ENCODE results near the gene IYD. TPM values are rescaled to one million over a fixed set of nuclear protein-coding genes. Genes with fewer than 3 reads are reported as not detected.
"Not testable (repeated sequence)": the region's sequence is repeated elsewhere in the genome, so short reads cannot be mapped to it uniquely, and the experiment has no call there.

The IYD gene
- total and polyA plus RNA-seq, 9 donors: not detected

DNA sequence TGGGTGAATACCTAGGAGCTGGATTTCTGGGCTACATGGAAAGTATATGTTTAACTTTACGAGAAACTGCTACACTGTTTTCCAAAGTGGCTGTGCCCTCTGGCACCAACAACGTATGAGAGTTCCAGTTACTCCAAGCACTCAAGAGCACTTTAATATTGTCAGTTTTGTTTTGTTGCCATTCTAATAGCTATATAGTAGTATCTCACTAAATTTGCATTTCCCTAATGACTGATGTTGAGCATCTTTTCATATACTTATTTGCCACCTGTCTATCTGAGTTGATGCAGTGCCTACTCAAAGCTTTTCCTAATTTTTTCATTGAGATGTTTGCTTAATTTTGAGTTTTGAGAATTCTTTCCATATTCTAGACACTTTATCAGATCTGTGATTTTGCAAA is 76.7 kb downstream of the IYD start:
- Histone ChIP-seq H3K4me3 (no peak overlapping the region), H3K4me1 (ENCODE audit: insufficient read depth) (no peaks in the 10 kb centered on the region), H3K27ac (no peak overlapping the region), H3K27me3 (no peaks in the 10 kb centered on the region), H3K9me3 (no peaks in the 10 kb centered on the region), H3K36me3 (no peaks in the 10 kb centered on the region)
- WGBS, 3 donors: 91 to 96% (median 95%) methylated on average over 2 of the region's 2 CpGs
- no peak for DNase-seq
- intact Hi-C loops (cut with DNase I): no loop called here
- no peak for TF ChIP-seq EP300 (IDR thresholded peaks at IDR 0.05)
- TF ChIP-seq POLR2A (IDR thresholded peaks at IDR 0.05): no peak
- TF ChIP-seq, protein P1, sequence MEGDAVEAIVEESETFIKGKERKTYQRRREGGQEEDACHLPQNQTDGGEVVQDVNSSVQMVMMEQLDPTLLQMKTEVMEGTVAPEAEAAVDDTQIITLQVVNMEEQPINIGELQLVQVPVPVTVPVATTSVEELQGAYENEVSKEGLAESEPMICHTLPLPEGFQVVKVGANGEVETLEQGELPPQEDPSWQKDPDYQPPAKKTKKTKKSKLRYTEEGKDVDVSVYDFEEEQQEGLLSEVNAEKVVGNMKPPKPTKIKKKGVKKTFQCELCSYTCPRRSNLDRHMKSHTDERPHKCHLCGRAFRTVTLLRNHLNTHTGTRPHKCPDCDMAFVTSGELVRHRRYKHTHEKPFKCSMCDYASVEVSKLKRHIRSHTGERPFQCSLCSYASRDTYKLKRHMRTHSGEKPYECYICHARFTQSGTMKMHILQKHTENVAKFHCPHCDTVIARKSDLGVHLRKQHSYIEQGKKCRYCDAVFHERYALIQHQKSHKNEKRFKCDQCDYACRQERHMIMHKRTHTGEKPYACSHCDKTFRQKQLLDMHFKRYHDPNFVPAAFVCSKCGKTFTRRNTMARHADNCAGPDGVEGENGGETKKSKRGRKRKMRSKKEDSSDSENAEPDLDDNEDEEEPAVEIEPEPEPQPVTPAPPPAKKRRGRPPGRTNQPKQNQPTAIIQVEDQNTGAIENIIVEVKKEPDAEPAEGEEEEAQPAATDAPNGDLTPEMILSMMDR (IDR thresholded peaks at IDR 0.05): no peak

DNA sequence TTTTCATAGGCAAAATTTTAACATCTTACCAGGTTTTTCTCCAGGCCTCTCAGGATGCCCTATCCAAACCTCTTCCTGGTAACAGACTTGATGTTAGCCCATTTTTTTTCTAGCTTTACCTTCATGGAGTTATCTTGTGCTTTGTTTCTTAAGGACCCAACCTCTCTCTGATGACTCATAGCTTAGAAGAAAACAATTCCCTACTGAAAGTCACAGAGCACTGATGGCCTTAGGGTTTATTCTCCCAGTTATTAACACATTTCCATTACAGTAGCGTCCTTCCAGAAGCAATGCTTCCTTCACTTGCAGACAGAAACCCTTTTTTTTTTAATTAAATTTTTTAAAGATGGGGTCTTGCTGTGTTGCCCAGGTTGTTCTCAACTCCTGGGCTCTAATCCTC is 79.4 kb downstream of the IYD start:
- DNase-seq: no peak

DNA sequence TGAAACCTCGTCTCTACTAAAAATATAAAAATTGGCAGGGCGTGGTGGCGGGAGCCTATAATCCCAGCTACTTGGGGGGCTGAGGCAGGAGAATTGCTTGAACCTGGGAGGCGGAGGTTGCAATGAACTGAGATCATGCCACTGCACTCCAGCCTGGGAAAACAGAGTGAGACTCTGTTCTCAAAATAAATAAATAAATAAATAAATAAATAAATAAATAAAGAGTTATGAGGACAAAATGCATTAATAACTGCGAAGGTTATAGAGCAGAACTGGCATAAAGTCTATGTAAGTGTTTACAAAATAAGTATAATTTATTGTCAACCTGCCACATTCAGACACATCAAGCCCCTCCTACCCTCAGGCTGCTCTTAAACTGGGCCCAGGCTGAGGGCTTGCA is 80.2 kb downstream of the IYD start:
- H3K27ac ChIP-seq; H3K36me3 ChIP-seq; H3K4me3 ChIP-seq; H3K4me1 ChIP-seq (ENCODE audit: insufficient read depth); H3K27me3 ChIP-seq; H3K9me3 ChIP-seq; DNase-seq; intact Hi-C loops (cut with DNase I): not testable (repeated sequence)
- WGBS, 3 donors: 81 to 96% (median 95%) methylated on average over 5 of the region's 5 CpGs

More for the DNA sequence above, 79.4 kb downstream of the IYD start:
- 79 to 91% (median 86%) methylated on average over 1 of the region's 1 CpG for WGBS, 3 donors
- H3K36me3 ChIP-seq: no peaks in the 10 kb centered on the region
- TF ChIP-seq POLR2A (IDR thresholded peaks at IDR 0.05) (no peak), EP300 (IDR thresholded peaks at IDR 0.05) (no peak)
- TF ChIP-seq, protein P1 (IDR thresholded peaks at IDR 0.05): no peak
- no peaks in the 10 kb centered on the region for H3K4me1 ChIP-seq (ENCODE audit: insufficient read depth)
- no peaks in the 10 kb centered on the region for H3K27me3 ChIP-seq
- no peak overlapping the region for H3K27ac ChIP-seq
- H3K9me3 ChIP-seq: no peaks in the 10 kb centered on the region
- H3K4me3 ChIP-seq: no peak overlapping the region
- intact Hi-C loops (cut with DNase I): no loop called here

DNA sequence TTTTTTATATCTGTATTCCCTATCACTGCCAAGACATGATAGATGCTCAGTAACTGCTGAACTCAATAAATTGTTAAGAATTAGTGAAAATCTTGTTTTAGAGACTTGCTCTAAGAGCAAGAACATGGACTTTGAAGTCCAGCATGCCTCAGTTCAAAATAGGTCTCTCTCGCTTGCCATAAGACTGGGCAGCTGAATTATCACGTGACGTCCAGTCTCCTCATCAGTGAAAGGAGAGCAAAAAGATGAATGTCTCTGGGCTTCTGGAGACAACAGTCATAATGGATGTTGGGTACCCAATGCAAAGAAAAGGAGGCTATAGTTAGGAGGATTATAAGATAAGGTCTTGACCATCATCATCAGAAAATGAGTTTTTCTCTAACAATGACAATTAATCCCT is 82.1 kb downstream of the IYD start:
- no peaks in the 10 kb centered on the region for H3K27me3 ChIP-seq
- H3K4me1 ChIP-seq (ENCODE audit: insufficient read depth): no peaks in the 10 kb centered on the region
- WGBS, 3 donors: 85 to 94% (median 93%) methylated on average over 3 of the region's 3 CpGs
- H3K36me3 ChIP-seq: no peaks in the 10 kb centered on the region
- TF ChIP-seq POLR2A (IDR thresholded peaks at IDR 0.05): no peak
- TF ChIP-seq, protein P1 (IDR thresholded peaks at IDR 0.05): no peak
- TF ChIP-seq EP300 (IDR thresholded peaks at IDR 0.05): no peak
- no peak for DNase-seq
- intact Hi-C loops (cut with DNase I): no loop called here
- no peak overlapping the region for H3K27ac ChIP-seq
- H3K9me3 ChIP-seq: no peaks in the 10 kb centered on the region
- H3K4me3 ChIP-seq: no peak overlapping the region

DNA sequence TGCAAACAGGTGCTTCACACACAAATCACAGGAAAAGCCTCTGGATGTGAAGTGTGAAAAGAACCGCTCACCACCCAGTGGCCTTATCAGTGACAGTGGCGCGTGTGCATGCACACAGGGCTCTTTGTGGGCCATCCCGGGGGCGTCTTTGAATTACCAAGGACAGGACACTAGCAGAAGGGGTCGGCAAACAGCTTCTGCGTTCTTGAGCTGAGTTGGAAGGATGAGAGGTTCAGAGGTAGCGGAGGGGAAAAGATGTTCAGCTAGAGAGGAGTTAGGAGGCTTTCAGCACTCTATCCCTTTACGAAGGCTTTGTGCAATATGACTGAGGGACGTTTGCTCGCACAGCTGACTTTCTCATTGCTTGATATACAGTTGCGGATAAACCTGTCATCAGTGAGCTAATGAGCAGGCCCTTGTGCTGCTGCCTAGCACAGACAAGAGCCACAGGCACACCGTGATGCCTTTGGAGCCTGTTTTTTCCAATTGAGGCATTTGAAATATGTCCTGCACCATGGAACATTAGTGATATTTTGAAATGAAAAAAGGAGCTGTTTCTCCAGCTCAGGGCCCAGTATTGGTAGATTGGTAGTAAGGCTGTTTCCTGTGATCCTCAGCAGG is 83.1 kb downstream of the IYD start:
- DNase-seq: no peak
- intact Hi-C loops (cut with DNase I): no loop called here
- Histone ChIP-seq H3K4me1 (ENCODE audit: insufficient read depth) (no peaks in the 10 kb centered on the region), H3K9me3 (no peaks in the 10 kb centered on the region), H3K27ac (no peak overlapping the region), H3K36me3 (no peaks in the 10 kb centered on the region), H3K4me3 (no peak overlapping the region), H3K27me3 (no peaks in the 10 kb centered on the region)
- TF ChIP-seq, protein P1 (IDR thresholded peaks at IDR 0.05): no peak
- no peak for TF ChIP-seq EP300 (IDR thresholded peaks at IDR 0.05)
- no peak for TF ChIP-seq POLR2A (IDR thresholded peaks at IDR 0.05)
- 84 to 86% (median 86%) methylated on average over 13 of the region's 13 CpGs for WGBS, 3 donors

Data from ovary (tissue), 9 donors.